Keratinocyte (primary cell): ENCODE data around the gene PHF3. TPM values are rescaled to one million over a fixed set of nuclear protein-coding genes. Genes with fewer than 3 reads are reported as not detected.

Experiments used
- DNase-seq: peaks from one replicate; pipeline ENCODE4 v3.0.0-alpha.2; 2011; ENCODE audit warnings: low read depth, missing footprints, low spot score
- FAIRE-seq: peaks from 2 replicates; lab custom pipeline; 2011; peaks lifted over from hg19 to GRCh38; lab: Jason Lieb, UNC
- H2AFZ ChIP-seq: 2 replicates; pipeline ENCODE4 v1.6.0; 2012; ENCODE audit warnings: low read length, control low read depth, inconsistent platforms; ENCODE audit not compliant: control insufficient read depth
- H3K27ac ChIP-seq: 2 replicates; pipeline ENCODE4 v1.5.1; 2011; ENCODE audit warnings: low read length; ENCODE audit not compliant: control insufficient read depth, insufficient read depth
- H3K27me3 ChIP-seq: 3 replicates; pipeline ENCODE4 v1.6.0; 2011; ENCODE audit warnings: low read length; ENCODE audit not compliant: control insufficient read depth, insufficient read depth; ENCODE audit errors: extremely low read depth
- H3K36me3 ChIP-seq, 2 experiments: 2 replicates in 1 of 2; 3 replicates in 1 of 2; pipeline ENCODE4 v1.5.1; 2011; ENCODE audit warnings: low read length in 2 of 2, mild to moderate bottlenecking in 1 of 2; ENCODE audit not compliant: control insufficient read depth in 2 of 2, insufficient read depth in 2 of 2; ENCODE audit errors: extremely low read depth in 1 of 2
- H3K4me1 ChIP-seq: 3 replicates; pipeline ENCODE4 v1.5.1; 2011; ENCODE audit warnings: low read length; ENCODE audit not compliant: control insufficient read depth, insufficient read depth; ENCODE audit errors: extremely low read depth
- H3K4me2 ChIP-seq: 3 replicates; pipeline ENCODE4 v1.6.0; 2011; ENCODE audit warnings: low read depth, low read length; ENCODE audit not compliant: control insufficient read depth, insufficient read depth; ENCODE audit errors: extremely low read depth
- H3K4me3 ChIP-seq, 3 experiments: fragments of 200-600 bp in 1 of 3; sonication (generic) in 1 of 3; 2 replicates in 2 of 3; 3 replicates in 1 of 3; pipeline ENCODE4 v1.5.1; 2011 to 2016; ENCODE audit warnings: low read length in 3 of 3, mild to moderate bottlenecking in 3 of 3, control low read depth in 2 of 3, inconsistent platforms in 1 of 3, low read depth in 1 of 3, mixed read lengths in 1 of 3, mixed run types in 1 of 3, moderate library complexity in 1 of 3; ENCODE audit not compliant: control insufficient read depth in 2 of 3, insufficient read depth in 2 of 3; ENCODE audit errors: extremely low read depth in 1 of 3
- H3K79me2 ChIP-seq: 2 replicates; pipeline ENCODE4 v1.6.0; 2012; ENCODE audit warnings: low read length; ENCODE audit not compliant: control insufficient read depth, insufficient read depth
- H3K9ac ChIP-seq: 3 replicates; pipeline ENCODE4 v1.6.0; 2011; ENCODE audit warnings: low read length; ENCODE audit not compliant: control insufficient read depth, insufficient read depth; ENCODE audit errors: extremely low read depth
- H3K9me1 ChIP-seq: 3 replicates; pipeline ENCODE4 v1.6.0; 2011; ENCODE audit warnings: low read length; ENCODE audit not compliant: control insufficient read depth, insufficient read depth; ENCODE audit errors: extremely low read depth
- H3K9me3 ChIP-seq: 2 replicates; pipeline ENCODE4 v1.5.1; 2012; ENCODE audit warnings: low read depth, low read length; ENCODE audit not compliant: control insufficient read depth
- H4K20me1 ChIP-seq: 3 replicates; pipeline ENCODE4 v1.6.0; 2011; ENCODE audit warnings: low read length; ENCODE audit not compliant: control insufficient read depth, insufficient read depth; ENCODE audit errors: extremely low read depth
- CTCF ChIP-seq, 3 experiments: IDR thresholded peaks in 1 of 3; conservative IDR thresholded peaks in 1 of 3; optimal IDR thresholded peaks in 1 of 3; 2 replicates in 2 of 3; 3 replicates in 1 of 3; pipeline versions ENCODE3 to v1.5.1; 2011; ENCODE audit warnings: low read length in 3 of 3, mild to moderate bottlenecking in 3 of 3, moderate library complexity in 2 of 3, control low read depth in 1 of 3, inconsistent platforms in 1 of 3; ENCODE audit not compliant: insufficient read depth in 2 of 3; ENCODE audit errors: extremely low read depth in 1 of 3
- EZH2 ChIP-seq: IDR thresholded peaks from one replicate; pipeline ENCODE4 v1.6.1; 2012; ENCODE audit warnings: inconsistent platforms, mild to moderate bottlenecking, low read length, moderate library complexity
- dilution Hi-C: fragments of 300-500 bp; cut with MboI; formaldehyde crosslinking; loops from one replicate; pipeline ENCODE4 v1.7.0; 2020; ENCODE audit warnings: low sequenced_read_pairs; ENCODE audit not compliant: extremely low pct_ligation_motif_present
- polyA plus RNA-seq, 5 experiments: library from polyadenylated mRNA; depleted of rRNA in 3 of 5; stranded (reverse) in 3 of 5; stranded (forward) in 1 of 5; unstranded in 1 of 5; fragments of >200 nt; gene quantifications; 1 replicate in 1 of 5; 2 replicates in 3 of 5; 3 replicates in 1 of 5; pipeline versions ENCODE4 v1.2.1 to v1.2.3, GENCODE V29; 2011 to 2012; ENCODE audit warnings: missing spikeins in 2 of 5, low read depth in 1 of 5, low replicate concordance in 1 of 5

PHF3 gene
- polyA plus RNA-seq, 1 donor (not counting 4 experiments of a cell fraction or from before 2014, with no cell fraction given) = 13.7 TPM

- peaks cover 71% of the 10 kb centered on the region for H3K79me2 ChIP-seq
- TF ChIP-seq CTCF (optimal IDR thresholded peaks at IDR 0.05 in 1 of 3, IDR thresholded peaks at IDR 0.05 in 1 of 3, conservative IDR thresholded peaks at IDR 0.05 in 1 of 3; ENCODE audit: extremely low read depth in 1 of 3, insufficient read depth in 2 of 3, low read length in 3 of 3) = no peak
- no peak for TF ChIP-seq EZH2
- H3K27me3 ChIP-seq = no peaks in the 10 kb centered on the region
- H4K20me1 ChIP-seq = no peaks in the 10 kb centered on the region
- H3K9ac ChIP-seq = peak overlapping the region; percentile 32
- no peak for DNase-seq
- H3K4me3 ChIP-seq = peak overlapping the region; percentile 10 to 50 (median 45)
- FAIRE-seq = peak; percentile 70
- H3K27ac ChIP-seq = peak overlapping the region; percentile 69
- dilution Hi-C loops = no loop called here
- peak overlapping the region; percentile 79 for H3K4me2 ChIP-seq
- peaks cover 23% of the 10 kb centered on the region for H3K4me1 ChIP-seq
- no peaks in the 10 kb centered on the region for H3K9me3 ChIP-seq
- H3K9me1 ChIP-seq = peaks cover 2% of the 10 kb centered on the region
- H3K36me3 ChIP-seq = no peaks in the 10 kb centered on the region
- H2AFZ ChIP-seq = no peak overlapping the region
These were observed 9.2 kb downstream of the PHF3 start for GRCh38 chr6:63644668-63645326.

GRCh38 chr6:63649269-63649668 is 13.7 kb downstream of the PHF3 start:
- no peaks in the 10 kb centered on the region for H3K9me3 ChIP-seq
- no peak overlapping the region for H3K9ac ChIP-seq
- no peak overlapping the region for H3K4me2 ChIP-seq
- peaks cover 75% of the 10 kb centered on the region for H3K79me2 ChIP-seq
- FAIRE-seq (no peak), DNase-seq (no peak)
- H3K27me3 ChIP-seq = no peaks in the 10 kb centered on the region
- H3K27ac ChIP-seq = no peak overlapping the region
- dilution Hi-C loops = no loop called here
- no peaks in the 10 kb centered on the region for H4K20me1 ChIP-seq
- peaks cover 15% of the 10 kb centered on the region for H3K4me1 ChIP-seq
- no peak overlapping the region for H2AFZ ChIP-seq
- H3K4me3 ChIP-seq = no peak overlapping the region
- TF ChIP-seq CTCF (optimal IDR thresholded peaks at IDR 0.05 in 1 of 3, IDR thresholded peaks at IDR 0.05 in 1 of 3, conservative IDR thresholded peaks at IDR 0.05 in 1 of 3; ENCODE audit: extremely low read depth in 1 of 3, insufficient read depth in 2 of 3, low read length in 3 of 3) (no peak), EZH2 (no peak)
- H3K9me1 ChIP-seq = no peaks in the 10 kb centered on the region
- H3K36me3 ChIP-seq = no peaks in the 10 kb centered on the region
